ENCODE measurements around the gene MAST4. TPM values are rescaled to one million over a fixed set of nuclear protein-coding genes. Genes with fewer than 3 reads are reported as not detected.

MAST4 gene
- total and polyA plus RNA-seq, 2 donors (not counting 1 experiment from before 2014, with no cell fraction given): 7.0 to 15.2 TPM

- H3K4me3 ChIP-seq (replicated peaks in 1 of 4; ENCODE audit: control extremely low read depth in 1 of 4, insufficient read depth in 1 of 4, low read depth in 3 of 4, low read length in 4 of 4): no peak overlapping the region
- H3K4me1 ChIP-seq (ENCODE audit: control insufficient read depth, extremely low read depth, insufficient read depth, low read length): no peaks in the 10 kb centered on the region
- H3K4me2 ChIP-seq (ENCODE audit: extremely low read depth, insufficient read depth, low read length): no peak overlapping the region
- no peak overlapping the region for H3K27ac ChIP-seq (ENCODE audit: insufficient read depth, low read length)
- no peaks in the 10 kb centered on the region for H3K9me3 ChIP-seq (ENCODE audit: control insufficient read depth, insufficient read depth, low read depth, low read length)
- H4K20me1 ChIP-seq (ENCODE audit: control insufficient read depth, extremely low read depth, insufficient read depth, low read length): no peaks in the 10 kb centered on the region
- no peak overlapping the region for H2AFZ ChIP-seq (ENCODE audit: low read length)
- TF ChIP-seq, protein P1, sequence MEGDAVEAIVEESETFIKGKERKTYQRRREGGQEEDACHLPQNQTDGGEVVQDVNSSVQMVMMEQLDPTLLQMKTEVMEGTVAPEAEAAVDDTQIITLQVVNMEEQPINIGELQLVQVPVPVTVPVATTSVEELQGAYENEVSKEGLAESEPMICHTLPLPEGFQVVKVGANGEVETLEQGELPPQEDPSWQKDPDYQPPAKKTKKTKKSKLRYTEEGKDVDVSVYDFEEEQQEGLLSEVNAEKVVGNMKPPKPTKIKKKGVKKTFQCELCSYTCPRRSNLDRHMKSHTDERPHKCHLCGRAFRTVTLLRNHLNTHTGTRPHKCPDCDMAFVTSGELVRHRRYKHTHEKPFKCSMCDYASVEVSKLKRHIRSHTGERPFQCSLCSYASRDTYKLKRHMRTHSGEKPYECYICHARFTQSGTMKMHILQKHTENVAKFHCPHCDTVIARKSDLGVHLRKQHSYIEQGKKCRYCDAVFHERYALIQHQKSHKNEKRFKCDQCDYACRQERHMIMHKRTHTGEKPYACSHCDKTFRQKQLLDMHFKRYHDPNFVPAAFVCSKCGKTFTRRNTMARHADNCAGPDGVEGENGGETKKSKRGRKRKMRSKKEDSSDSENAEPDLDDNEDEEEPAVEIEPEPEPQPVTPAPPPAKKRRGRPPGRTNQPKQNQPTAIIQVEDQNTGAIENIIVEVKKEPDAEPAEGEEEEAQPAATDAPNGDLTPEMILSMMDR (conservative IDR thresholded peaks at IDR 0.05 in 1 of 2, IDR thresholded peaks at IDR 0.05 in 1 of 2; ENCODE audit: low read depth in 1 of 2, low read length in 2 of 2): no peak
- no peak for TF ChIP-seq EZH2 (IDR thresholded peaks at IDR 0.05; ENCODE audit: low read length, missing control alignments)
- H3K9ac ChIP-seq (ENCODE audit: insufficient read depth, low read length): no peak overlapping the region
- no peaks in the 10 kb centered on the region for H3K36me3 ChIP-seq (ENCODE audit: control insufficient read depth, insufficient read depth, low read length)
- no peaks in the 10 kb centered on the region for H3K79me2 ChIP-seq (ENCODE audit: control insufficient read depth, insufficient read depth, low read length)
- DNase-seq (ENCODE audit: low read depth in 2 of 2): no peak
- peaks cover 2% of the 10 kb centered on the region for H3K27me3 ChIP-seq (ENCODE audit: control insufficient read depth, insufficient read depth, low read length)
Observed at GRCh38 chr5:66621736-66622135, 25.5 kb downstream of the MAST4 start.

- H2AFZ ChIP-seq (ENCODE audit: low read length): no peak overlapping the region
- H3K79me2 ChIP-seq (ENCODE audit: control insufficient read depth, insufficient read depth, low read length): no peaks in the 10 kb centered on the region
- no peaks in the 10 kb centered on the region for H3K4me1 ChIP-seq (ENCODE audit: control insufficient read depth, extremely low read depth, insufficient read depth, low read length)
- H3K9me3 ChIP-seq (ENCODE audit: control insufficient read depth, insufficient read depth, low read depth, low read length): no peaks in the 10 kb centered on the region
- H4K20me1 ChIP-seq (ENCODE audit: control insufficient read depth, extremely low read depth, insufficient read depth, low read length): no peaks in the 10 kb centered on the region
- no peak overlapping the region for H3K27ac ChIP-seq (ENCODE audit: insufficient read depth, low read length)
- no peak for DNase-seq (ENCODE audit: low read depth in 2 of 2)
- H3K4me2 ChIP-seq (ENCODE audit: extremely low read depth, insufficient read depth, low read length): no peak overlapping the region
- no peak overlapping the region for H3K9ac ChIP-seq (ENCODE audit: insufficient read depth, low read length)
- no peaks in the 10 kb centered on the region for H3K27me3 ChIP-seq (ENCODE audit: control insufficient read depth, insufficient read depth, low read length)
- H3K4me3 ChIP-seq (replicated peaks in 1 of 4; ENCODE audit: control extremely low read depth in 1 of 4, insufficient read depth in 1 of 4, low read depth in 3 of 4, low read length in 4 of 4): no peak overlapping the region
- TF ChIP-seq EZH2 (IDR thresholded peaks at IDR 0.05; ENCODE audit: low read length, missing control alignments): no peak
- TF ChIP-seq, protein P1 (conservative IDR thresholded peaks at IDR 0.05 in 1 of 2, IDR thresholded peaks at IDR 0.05 in 1 of 2; ENCODE audit: low read depth in 1 of 2, low read length in 2 of 2): no peak
- H3K36me3 ChIP-seq (ENCODE audit: control insufficient read depth, insufficient read depth, low read length): no peaks in the 10 kb centered on the region
Observed at GRCh38 chr5:66628561-66628960, 32.4 kb downstream of the MAST4 start.

- no peak for TF ChIP-seq EZH2 (IDR thresholded peaks at IDR 0.05; ENCODE audit: low read length, missing control alignments)
- TF ChIP-seq, protein P1 (conservative IDR thresholded peaks at IDR 0.05 in 1 of 2, IDR thresholded peaks at IDR 0.05 in 1 of 2; ENCODE audit: low read depth in 1 of 2, low read length in 2 of 2): no peak
- Histone ChIP-seq H3K4me2 (ENCODE audit: extremely low read depth, insufficient read depth, low read length) (no peak overlapping the region), H3K79me2 (ENCODE audit: control insufficient read depth, insufficient read depth, low read length) (no peaks in the 10 kb centered on the region), H3K4me3 (replicated peaks in 1 of 4; ENCODE audit: control extremely low read depth in 1 of 4, insufficient read depth in 1 of 4, low read depth in 3 of 4, low read length in 4 of 4) (no peak overlapping the region), H3K27ac (ENCODE audit: insufficient read depth, low read length) (no peak overlapping the region), H3K36me3 (ENCODE audit: control insufficient read depth, insufficient read depth, low read length) (no peaks in the 10 kb centered on the region), H4K20me1 (ENCODE audit: control insufficient read depth, extremely low read depth, insufficient read depth, low read length) (no peaks in the 10 kb centered on the region), H3K9me3 (ENCODE audit: control insufficient read depth, insufficient read depth, low read depth, low read length) (no peaks in the 10 kb centered on the region), H3K27me3 (ENCODE audit: control insufficient read depth, insufficient read depth, low read length) (no peaks in the 10 kb centered on the region), H3K9ac (ENCODE audit: insufficient read depth, low read length) (no peak overlapping the region), H3K4me1 (ENCODE audit: control insufficient read depth, extremely low read depth, insufficient read depth, low read length) (no peaks in the 10 kb centered on the region), H2AFZ (ENCODE audit: low read length) (no peak overlapping the region)
- no peak for DNase-seq (ENCODE audit: low read depth in 2 of 2)
Observed at GRCh38 chr5:66629446-66629845, 33.3 kb downstream of the MAST4 start.

Measured in fibroblast of lung (primary cell).